ENCODE results near the gene LHX4. TPM values are rescaled to one million over a fixed set of nuclear protein-coding genes. Genes with fewer than 3 reads are reported as not detected.

The LHX4 gene
- total RNA-seq, 3 donors from 2014 or later (not counting 1 experiment from before 2014, with no cell fraction given), result 0.08 TPM; not detected in 2

- H3K36me3 Mint-ChIP-seq, result no peaks in the 10 kb centered on the region
- Histone ChIP-seq H3K36me3 (ENCODE audit: control insufficient read depth, insufficient read depth, low read length) (no peaks in the 10 kb centered on the region), H3K27me3 (ENCODE audit: control insufficient read depth, insufficient read depth, low read length) (peaks cover 66% of the 10 kb centered on the region), H3K9me3 (ENCODE audit: control insufficient read depth, insufficient read depth, low read length) (no peaks in the 10 kb centered on the region), H3K4me1 (ENCODE audit: control insufficient read depth, insufficient read depth, low read length) (peaks cover 52% of the 10 kb centered on the region), H3K4me3 (ENCODE audit: low read length) (no peak overlapping the region), H3K27ac (ENCODE audit: low read length) (no peak overlapping the region)
- intact Hi-C loops (cut with micrococcal nuclease), result no loop called here
- no peaks in the 10 kb centered on the region for H3K9me3 Mint-ChIP-seq
- ATAC-seq (no peak), DNase-seq (no peak)
- H3K27ac Mint-ChIP-seq, result no peak overlapping the region
- H3K27me3 Mint-ChIP-seq (ENCODE audit: low read depth in 2 of 2), result peaks cover 68 to 72% of the 10 kb centered on the region in 2 donors
- no peak overlapping the region for H3K4me3 Mint-ChIP-seq
- peaks cover 17 to 38% of the 10 kb centered on the region in 2 donors for H3K4me1 Mint-ChIP-seq
- no peak for TF ChIP-seq CTCF (IDR thresholded peaks at IDR 0.05)
- 16% methylated on average over 9 of the region's 11 CpGs for WGBS (ENCODE audit: insufficient coverage)
Observed at GRCh38 chr1:180232521-180233043, 2.5 kb downstream of the LHX4 start.

- Histone ChIP-seq H3K36me3 (ENCODE audit: control insufficient read depth, insufficient read depth, low read length) (no peaks in the 10 kb centered on the region), H3K27me3 (ENCODE audit: control insufficient read depth, insufficient read depth, low read length) (peaks cover 71% of the 10 kb centered on the region), H3K4me3 (ENCODE audit: low read length) (no peak overlapping the region), H3K9me3 (ENCODE audit: control insufficient read depth, insufficient read depth, low read length) (no peaks in the 10 kb centered on the region), H3K27ac (ENCODE audit: low read length) (no peak overlapping the region), H3K4me1 (ENCODE audit: control insufficient read depth, insufficient read depth, low read length) (peaks cover 52% of the 10 kb centered on the region)
- Mint-ChIP-seq H3K9me3 (no peaks in the 10 kb centered on the region), H3K27me3 (ENCODE audit: low read depth in 2 of 2) (peaks cover 64 to 72% of the 10 kb centered on the region in 2 donors), H3K4me1 (peaks cover 17 to 38% of the 10 kb centered on the region in 2 donors), H3K4me3 (no peak overlapping the region), H3K36me3 (no peaks in the 10 kb centered on the region), H3K27ac (no peak overlapping the region)
- DNase-seq (no peak), ATAC-seq (no peak)
- intact Hi-C loops (cut with micrococcal nuclease), result no loop called here
- WGBS (ENCODE audit: insufficient coverage), result 6% methylated on average over 71 of the region's 71 CpGs
- TF ChIP-seq CTCF (IDR thresholded peaks at IDR 0.05), result no peak
Observed at GRCh38 chr1:180233191-180234011, 3.3 kb downstream of the LHX4 start.

GRCh38 chr1:180234369-180235076 is 4.5 kb downstream of the LHX4 start:
- peaks cover 44% of the 10 kb centered on the region for H3K4me1 ChIP-seq (ENCODE audit: control insufficient read depth, insufficient read depth, low read length)
- no peak overlapping the region for H3K4me3 Mint-ChIP-seq
- no peaks in the 10 kb centered on the region for H3K36me3 Mint-ChIP-seq
- H3K27me3 Mint-ChIP-seq (ENCODE audit: low read depth in 2 of 2), result peaks cover 68 to 76% of the 10 kb centered on the region in 2 donors
- H3K27ac ChIP-seq (ENCODE audit: low read length), result no peak overlapping the region
- TF ChIP-seq CTCF (IDR thresholded peaks at IDR 0.05), result no peak
- DNase-seq (peak in 1 of 2 donors; percentile 15), ATAC-seq (no peak)
- WGBS (ENCODE audit: insufficient coverage), result 5% methylated on average over 51 of the region's 51 CpGs
- H3K9me3 ChIP-seq (ENCODE audit: control insufficient read depth, insufficient read depth, low read length), result no peaks in the 10 kb centered on the region
- H3K4me1 Mint-ChIP-seq, result peaks cover 17 to 27% of the 10 kb centered on the region in 2 donors
- intact Hi-C loops (cut with micrococcal nuclease), result no loop called here
- H3K36me3 ChIP-seq (ENCODE audit: control insufficient read depth, insufficient read depth, low read length), result no peaks in the 10 kb centered on the region
- H3K27ac Mint-ChIP-seq, result no peak overlapping the region
- H3K9me3 Mint-ChIP-seq, result no peaks in the 10 kb centered on the region
- H3K27me3 ChIP-seq (ENCODE audit: control insufficient read depth, insufficient read depth, low read length), result peaks cover 74% of the 10 kb centered on the region
- H3K4me3 ChIP-seq (ENCODE audit: low read length), result no peak overlapping the region

Data from natural killer cell (primary cell).